ENCODE measurements around the gene DOCK4. TPM values are rescaled to one million over a fixed set of nuclear protein-coding genes. Genes with fewer than 3 reads are reported as not detected.

DOCK4 gene
- total RNA-seq, 2 experiments from 2014 or later, result 0.32 TPM

- Mint-ChIP-seq H3K27ac (no peak overlapping the region), H3K4me1 (no peaks in the 10 kb centered on the region), H3K4me3 (no peak overlapping the region), H3K36me3 (ENCODE audit: low read depth) (no peaks in the 10 kb centered on the region), H3K9me3 (ENCODE audit: low read depth) (no peaks in the 10 kb centered on the region), H3K27me3 (peaks cover 10% of the 10 kb centered on the region)
- no peak for DNase-seq
- POLR2A ChIA-PET, result no interaction called here
- intact Hi-C loops (cut with DNase I, micrococcal nuclease), result no loop called here
- CTCF ChIA-PET, result interaction anchor here (0.9 to 1.0 kb wide), 2 partner anchors 15 to 229 kb away, joined by 3 read pairs; no protein-coding TSS in a partner anchor
- peak; percentile 36 for ATAC-seq
These were observed 55.2 kb downstream of the DOCK4 start for GRCh38 chr7:112150823-112151641.

GRCh38 chr7:112149734-112150133, 56.5 kb downstream of the DOCK4 start:
- H3K4me3 Mint-ChIP-seq, result no peak overlapping the region
- no peaks in the 10 kb centered on the region for H3K4me1 Mint-ChIP-seq
- H3K9me3 Mint-ChIP-seq (ENCODE audit: low read depth), result no peaks in the 10 kb centered on the region
- no peaks in the 10 kb centered on the region for H3K36me3 Mint-ChIP-seq (ENCODE audit: low read depth)
- intact Hi-C loops (cut with DNase I, micrococcal nuclease), result no loop called here
- ATAC-seq (no peak), DNase-seq (no peak)
- H3K27ac Mint-ChIP-seq, result no peak overlapping the region
- H3K27me3 Mint-ChIP-seq, result peaks cover 8% of the 10 kb centered on the region
- CTCF ChIA-PET, result interaction anchor here (0.8 to 1.0 kb wide), 2 partner anchors 27 to 228 kb away, joined by 3 read pairs; no protein-coding TSS in a partner anchor
- POLR2A ChIA-PET, result no interaction called here

- Mint-ChIP-seq H3K9me3 (ENCODE audit: low read depth) (no peaks in the 10 kb centered on the region), H3K4me1 (no peaks in the 10 kb centered on the region), H3K27me3 (peaks cover 8% of the 10 kb centered on the region), H3K36me3 (ENCODE audit: low read depth) (no peaks in the 10 kb centered on the region), H3K4me3 (no peak overlapping the region), H3K27ac (no peak overlapping the region)
- no peak for DNase-seq
- POLR2A ChIA-PET, result no interaction called here
- CTCF ChIA-PET, result interaction anchor here (2.0 kb wide), 1 partner anchor 12 kb away, joined by 5 read pairs; no protein-coding TSS in a partner anchor
- no peak for ATAC-seq
- intact Hi-C loops (cut with DNase I, micrococcal nuclease), result no loop called here
These were observed 58.3 kb downstream of the DOCK4 start for GRCh38 chr7:112147793-112148361.

- Mint-ChIP-seq H3K27ac (no peak overlapping the region), H3K9me3 (ENCODE audit: low read depth) (no peaks in the 10 kb centered on the region), H3K36me3 (ENCODE audit: low read depth) (no peaks in the 10 kb centered on the region), H3K4me1 (no peaks in the 10 kb centered on the region), H3K4me3 (no peak overlapping the region), H3K27me3 (peaks cover 4% of the 10 kb centered on the region)
- no peak for DNase-seq
- CTCF ChIA-PET, result no interaction called here
- ATAC-seq, result no peak
- intact Hi-C loops (cut with DNase I, micrococcal nuclease), result no loop called here
- POLR2A ChIA-PET, result no interaction called here
These were observed 61.0 kb downstream of the DOCK4 start for GRCh38 chr7:112145206-112145605.

- ChIA-PET POLR2A (no interaction called here), CTCF (no interaction called here)
- H3K4me1 Mint-ChIP-seq, result no peaks in the 10 kb centered on the region
- H3K27me3 Mint-ChIP-seq, result peaks cover 2% of the 10 kb centered on the region
- no peaks in the 10 kb centered on the region for H3K9me3 Mint-ChIP-seq (ENCODE audit: low read depth)
- intact Hi-C loops (cut with DNase I, micrococcal nuclease), result no loop called here
- no peak overlapping the region for H3K4me3 Mint-ChIP-seq
- H3K36me3 Mint-ChIP-seq (ENCODE audit: low read depth), result no peaks in the 10 kb centered on the region
- no peak overlapping the region for H3K27ac Mint-ChIP-seq
- no peak for DNase-seq
- ATAC-seq, result no peak
These were observed 61.7 kb downstream of the DOCK4 start for GRCh38 chr7:112144284-112145059.

GRCh38 chr7:112143582-112143981, 62.6 kb downstream of the DOCK4 start:
- CTCF ChIA-PET, result interaction anchor here (0.7 kb wide), 1 partner anchor 429 kb away, joined by 3 read pairs; no protein-coding TSS in a partner anchor
- intact Hi-C loops (cut with DNase I, micrococcal nuclease), result no loop called here
- Mint-ChIP-seq H3K27me3 (peaks cover 2% of the 10 kb centered on the region), H3K4me1 (peaks cover under 1% of the 10 kb centered on the region), H3K36me3 (ENCODE audit: low read depth) (no peaks in the 10 kb centered on the region), H3K27ac (no peak overlapping the region), H3K9me3 (ENCODE audit: low read depth) (no peaks in the 10 kb centered on the region), H3K4me3 (no peak overlapping the region)
- POLR2A ChIA-PET, result no interaction called here
- no peak for ATAC-seq
- no peak for DNase-seq

GRCh38 chr7:112143136-112143535, 63.1 kb downstream of the DOCK4 start:
- no peak for ATAC-seq
- intact Hi-C loops (cut with DNase I, micrococcal nuclease), result no loop called here
- no peak overlapping the region for H3K4me3 Mint-ChIP-seq
- no peak for DNase-seq
- H3K4me1 Mint-ChIP-seq, result peaks cover 2% of the 10 kb centered on the region
- no peaks in the 10 kb centered on the region for H3K9me3 Mint-ChIP-seq (ENCODE audit: low read depth)
- ChIA-PET POLR2A (no interaction called here), CTCF (no interaction called here)
- H3K27ac Mint-ChIP-seq, result no peak overlapping the region
- H3K36me3 Mint-ChIP-seq (ENCODE audit: low read depth), result no peaks in the 10 kb centered on the region
- H3K27me3 Mint-ChIP-seq, result peaks cover 2% of the 10 kb centered on the region

GRCh38 chr7:112140600-112140999, 65.6 kb downstream of the DOCK4 start:
- no peak for ATAC-seq
- intact Hi-C loops (cut with DNase I, micrococcal nuclease), result no loop called here
- Mint-ChIP-seq H3K27me3 (no peaks in the 10 kb centered on the region), H3K4me1 (peaks cover 2% of the 10 kb centered on the region), H3K4me3 (no peak overlapping the region), H3K36me3 (ENCODE audit: low read depth) (no peaks in the 10 kb centered on the region), H3K27ac (no peak overlapping the region), H3K9me3 (ENCODE audit: low read depth) (no peaks in the 10 kb centered on the region)
- ChIA-PET CTCF (no interaction called here), POLR2A (no interaction called here)
- no peak for DNase-seq

GRCh38 chr7:112138938-112139337, 67.3 kb downstream of the DOCK4 start:
- intact Hi-C loops (cut with DNase I, micrococcal nuclease), result no loop called here
- Mint-ChIP-seq H3K36me3 (ENCODE audit: low read depth) (no peaks in the 10 kb centered on the region), H3K9me3 (ENCODE audit: low read depth) (no peaks in the 10 kb centered on the region), H3K27ac (no peak overlapping the region), H3K4me1 (peaks cover 2% of the 10 kb centered on the region), H3K27me3 (no peaks in the 10 kb centered on the region), H3K4me3 (no peak overlapping the region)
- POLR2A ChIA-PET, result no interaction called here
- ATAC-seq (no peak), DNase-seq (no peak)
- CTCF ChIA-PET, result interaction anchor here (0.5 to 1.2 kb wide), 3 partner anchors 18 to 1634 kb away, joined by 3 read pairs; no protein-coding TSS in a partner anchor

GRCh38 chr7:112138325-112138852, 67.8 kb downstream of the DOCK4 start:
- Mint-ChIP-seq H3K4me3 (no peak overlapping the region), H3K27ac (no peak overlapping the region), H3K9me3 (ENCODE audit: low read depth) (no peaks in the 10 kb centered on the region), H3K36me3 (ENCODE audit: low read depth) (no peaks in the 10 kb centered on the region), H3K4me1 (peaks cover 2% of the 10 kb centered on the region), H3K27me3 (no peaks in the 10 kb centered on the region)
- intact Hi-C loops (cut with DNase I, micrococcal nuclease), result no loop called here
- POLR2A ChIA-PET, result no interaction called here
- CTCF ChIA-PET, result interaction anchor here (0.7 to 1.2 kb wide), 2 partner anchors 18 to 665 kb away, joined by 3 read pairs; no protein-coding TSS in a partner anchor
- DNase-seq, result no peak
- ATAC-seq, result no peak

Measured in activated CD4-positive, alpha-beta T cell treated with anti-CD3 and anti-CD28 coated beads for 36 hours (primary cell).